H1 (cell line): ENCODE data around the gene ZFR. TPM values are rescaled to one million over a fixed set of nuclear protein-coding genes. Genes with fewer than 3 reads are reported as not detected.

Source experiments
- CHD7 ChIP-seq: fragments of 300-600 bp; sonication (generic); IDR thresholded peaks from 2 replicates; pipeline ENCODE4 v1.7.1; 2012; ENCODE audit warnings: low read length, moderate library complexity, mild to moderate bottlenecking, inconsistent platforms; ENCODE audit not compliant: insufficient replicate concordance
- CTCF ChIP-seq, 3 experiments: IDR thresholded peaks; 1 replicate in 2 of 3; 2 replicates in 1 of 3; pipeline versions ENCODE4 v1.5.1 to v1.6.1; 2011; ENCODE audit warnings: low read length in 3 of 3, mild to moderate bottlenecking in 3 of 3, inconsistent platforms in 2 of 3, low read depth in 1 of 3, moderate library complexity in 1 of 3; ENCODE audit not compliant: insufficient read depth in 1 of 3; ENCODE audit errors: control extremely low read depth in 1 of 3
- polyA plus RNA-seq, 7 experiments: library from polyadenylated mRNA; depleted of rRNA in 3 of 7; stranded (reverse) in 5 of 7; unstranded in 2 of 7; fragments of >200 nt in 5 of 7; fragments of 200-250 nt in 2 of 7; gene quantifications; 1 replicate in 5 of 7; 2 replicates in 1 of 7; 4 replicates in 1 of 7; pipeline versions ENCODE4 v1.2.1 to v1.2.3, GENCODE V29; 2011 to 2013; ENCODE audit warnings: missing spikeins in 2 of 7, mixed read lengths in 2 of 7
- total RNA-seq: library from RNA; stranded (reverse); fragmentation: NEBNext Ultra II Directional; extraction: Animal tissue kit (Norgen Biotek cat#: 25700); gene quantifications from 2 replicates; pipeline ENCODE4 v1.2.1, GENCODE V29; 2021

The ZFR gene
- total and polyA plus RNA-seq, 2 of the 8 experiments (the other 6 are each of a cell fraction or from before 2014, with no cell fraction given) = 68.8 to 92.7 TPM

GRCh38 chr5:32465076-32465475 lies 20.5 kb upstream of the ZFR start (continued):
- no peak for TF ChIP-seq CHD7
- peak in 1 of 3 experiments; percentile 26; a peak in 2 of 4 replicates for TF ChIP-seq CTCF (IDR thresholded peaks at IDR 0.05; ENCODE audit: control extremely low read depth in 1 of 3, insufficient read depth in 1 of 3, low read depth in 1 of 3, low read length in 3 of 3)
